Measurements from ENCODE around the gene C22orf23.

C22orf23 gene

GRCh38 chr22:37985751-37986281 lies 32.4 kb upstream of the C22orf23 start:
- TF ChIP-seq ZFX (IDR thresholded peaks at IDR 0.05) (no peak), CTCF (conservative IDR thresholded peaks at IDR 0.05) (no peak)

GRCh38 chr22:37985050-37985585 lies 31.7 kb upstream of the C22orf23 start:
- TF ChIP-seq ZFX (IDR thresholded peaks at IDR 0.05) = no peak
- no peak for TF ChIP-seq CTCF (conservative IDR thresholded peaks at IDR 0.05)
- H3K27ac ChIP-seq = no peak overlapping the region

More at GRCh38 chr22:37985751-37986281, 32.4 kb upstream of the C22orf23 start:
- no peak overlapping the region for H3K27ac ChIP-seq

- TF ChIP-seq CTCF (conservative IDR thresholded peaks at IDR 0.05) (no peak), ZFX (IDR thresholded peaks at IDR 0.05) (no peak)
Measured at GRCh38 chr22:37983860-37984791, 30.7 kb upstream of the C22orf23 start, which contains the start of gene SOX10. SOX10 (minus strand) TSS chr22:37984555; CDS start chr22:37983784, 771 bp downstream.

GRCh38 chr22:37982938-37983859 lies 29.8 kb upstream of the C22orf23 start:
- TF ChIP-seq ZFX (IDR thresholded peaks at IDR 0.05) (no peak), CTCF (conservative IDR thresholded peaks at IDR 0.05) (no peak)
- no peak overlapping the region for H3K27ac ChIP-seq

More at GRCh38 chr22:37983860-37984791, 30.7 kb upstream of the C22orf23 start, which contains the start of gene SOX10:
- H3K27ac ChIP-seq = no peak within 1 kb of the TSS

GRCh38 chr22:37982151-37982785 lies 28.9 kb upstream of the C22orf23 start:
- H3K27ac ChIP-seq = no peak overlapping the region

More at GRCh38 chr22:37982151-37982785, 28.9 kb upstream of the C22orf23 start:
- TF ChIP-seq ZFX (IDR thresholded peaks at IDR 0.05) (no peak), CTCF (conservative IDR thresholded peaks at IDR 0.05) (no peak)
